ENCODE results near the gene ATF4. TPM values are rescaled to one million over a fixed set of nuclear protein-coding genes. Genes with fewer than 3 reads are reported as not detected.

Gene ATF4
- total RNA-seq, 2 experiments from 2014 or later = 518 to 536 TPM

DNA sequence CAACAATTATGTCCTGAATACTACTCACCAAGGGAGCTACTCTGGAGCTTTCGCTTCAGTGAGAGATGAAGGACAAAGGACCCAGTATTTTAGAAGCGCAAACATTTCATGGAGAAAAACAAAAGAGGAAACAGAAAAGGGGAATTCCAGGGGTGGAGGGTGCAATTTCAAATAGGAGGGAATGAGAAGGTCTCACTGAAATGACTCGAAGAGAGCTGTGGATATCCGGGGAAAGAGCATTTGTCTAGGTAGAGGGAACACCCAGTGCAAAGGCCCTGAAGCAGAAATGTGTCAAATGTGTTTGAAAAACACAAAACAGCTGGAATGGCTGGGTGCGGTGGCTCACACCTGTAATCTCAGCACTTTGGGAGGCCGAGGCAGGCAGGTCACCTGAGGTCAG is 9.8 kb downstream of the ATF4 start:
- ChIA-PET POLR2A (interaction anchor here (1.2 to 13.6 kb wide), 8 partner anchors 15 to 391 kb away, joined by 3 to 234 read pairs (median 8); partner anchors contain the start of genes ATF4, MIEF1 and RPL3), CTCF (interaction anchor here (0.8 to 11.1 kb wide), 13 partner anchors 10 to 513 kb away, joined by 3 to 323 read pairs (median 6); partner anchors contain the start of genes ATF4 and MIEF1)
- peaks cover 66% of the 10 kb centered on the region for H3K4me1 Mint-ChIP-seq (ENCODE audit: low read depth)
- no peak for DNase-seq
- H3K4me3 Mint-ChIP-seq = peak overlapping the region; percentile 69
- H3K27me3 Mint-ChIP-seq = no peaks in the 10 kb centered on the region
- TF ChIP-seq, protein P1, sequence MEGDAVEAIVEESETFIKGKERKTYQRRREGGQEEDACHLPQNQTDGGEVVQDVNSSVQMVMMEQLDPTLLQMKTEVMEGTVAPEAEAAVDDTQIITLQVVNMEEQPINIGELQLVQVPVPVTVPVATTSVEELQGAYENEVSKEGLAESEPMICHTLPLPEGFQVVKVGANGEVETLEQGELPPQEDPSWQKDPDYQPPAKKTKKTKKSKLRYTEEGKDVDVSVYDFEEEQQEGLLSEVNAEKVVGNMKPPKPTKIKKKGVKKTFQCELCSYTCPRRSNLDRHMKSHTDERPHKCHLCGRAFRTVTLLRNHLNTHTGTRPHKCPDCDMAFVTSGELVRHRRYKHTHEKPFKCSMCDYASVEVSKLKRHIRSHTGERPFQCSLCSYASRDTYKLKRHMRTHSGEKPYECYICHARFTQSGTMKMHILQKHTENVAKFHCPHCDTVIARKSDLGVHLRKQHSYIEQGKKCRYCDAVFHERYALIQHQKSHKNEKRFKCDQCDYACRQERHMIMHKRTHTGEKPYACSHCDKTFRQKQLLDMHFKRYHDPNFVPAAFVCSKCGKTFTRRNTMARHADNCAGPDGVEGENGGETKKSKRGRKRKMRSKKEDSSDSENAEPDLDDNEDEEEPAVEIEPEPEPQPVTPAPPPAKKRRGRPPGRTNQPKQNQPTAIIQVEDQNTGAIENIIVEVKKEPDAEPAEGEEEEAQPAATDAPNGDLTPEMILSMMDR (IDR thresholded peaks at IDR 0.05) = no peak
- H3K27ac Mint-ChIP-seq = peak overlapping the region; percentile 55
- no peak for ATAC-seq
- intact Hi-C loops (cut with micrococcal nuclease) = loop anchor here (5.0 kb wide), 2 partner anchors 33 to 382 kb away; no protein-coding TSS in a partner anchor
- peaks cover 46% of the 10 kb centered on the region for H3K36me3 Mint-ChIP-seq (ENCODE audit: low read depth)
- no peaks in the 10 kb centered on the region for H3K9me3 Mint-ChIP-seq

DNA sequence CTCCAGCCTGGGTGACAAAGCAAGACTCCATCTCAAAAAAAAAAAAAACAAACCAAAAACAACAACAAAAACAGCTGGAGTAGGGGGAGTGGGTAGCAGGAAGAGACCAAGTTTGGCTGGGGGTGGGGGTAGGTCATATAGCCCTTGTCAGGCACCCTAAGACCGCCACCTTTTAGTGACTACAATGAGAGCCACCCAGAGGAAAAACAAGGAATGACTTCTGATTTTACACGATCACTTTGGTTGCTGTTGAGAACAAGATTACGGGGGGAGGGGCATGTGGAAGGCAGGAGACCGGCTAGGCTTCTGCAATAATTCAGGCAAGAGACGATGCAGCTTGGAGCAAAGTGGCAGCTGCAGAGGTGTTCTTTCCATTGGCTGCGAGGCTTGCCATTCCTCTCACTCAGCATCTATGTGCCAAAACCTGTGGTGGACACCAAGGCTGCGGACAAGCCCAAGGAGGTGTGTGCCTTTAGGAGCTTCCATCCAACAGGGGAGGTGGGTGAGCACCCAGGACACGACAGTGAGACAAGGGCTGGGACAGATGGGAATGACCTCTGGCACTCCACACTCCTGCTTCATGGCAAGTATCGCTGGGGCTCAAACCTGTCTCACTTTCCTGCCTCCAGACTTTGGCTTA is 10.4 kb downstream of the ATF4 start:
- Mint-ChIP-seq H3K27me3 (no peaks in the 10 kb centered on the region), H3K9me3 (no peaks in the 10 kb centered on the region), H3K27ac (peak overlapping the region; percentile 55), H3K36me3 (ENCODE audit: low read depth) (peaks cover 42% of the 10 kb centered on the region), H3K4me3 (peak overlapping the region; percentile 86), H3K4me1 (ENCODE audit: low read depth) (peaks cover 60% of the 10 kb centered on the region)
- ATAC-seq (no peak), DNase-seq (peak; percentile 48)
- ChIA-PET POLR2A (interaction anchor here (0.7 to 13.6 kb wide), 8 partner anchors 16 to 309 kb away, joined by 3 to 234 read pairs (median 8); partner anchors contain the start of genes ATF4, MIEF1 and RPL3), CTCF (interaction anchor here (0.8 to 11.1 kb wide), 11 partner anchors 8 to 509 kb away, joined by 3 to 323 read pairs (median 6); partner anchors contain the start of genes ATF4 and MIEF1)
- TF ChIP-seq, protein P1 (IDR thresholded peaks at IDR 0.05) = peak; percentile 23
- intact Hi-C loops (cut with micrococcal nuclease) = loop anchor here (5.0 kb wide), 2 partner anchors 34 to 381 kb away; no protein-coding TSS in a partner anchor

DNA sequence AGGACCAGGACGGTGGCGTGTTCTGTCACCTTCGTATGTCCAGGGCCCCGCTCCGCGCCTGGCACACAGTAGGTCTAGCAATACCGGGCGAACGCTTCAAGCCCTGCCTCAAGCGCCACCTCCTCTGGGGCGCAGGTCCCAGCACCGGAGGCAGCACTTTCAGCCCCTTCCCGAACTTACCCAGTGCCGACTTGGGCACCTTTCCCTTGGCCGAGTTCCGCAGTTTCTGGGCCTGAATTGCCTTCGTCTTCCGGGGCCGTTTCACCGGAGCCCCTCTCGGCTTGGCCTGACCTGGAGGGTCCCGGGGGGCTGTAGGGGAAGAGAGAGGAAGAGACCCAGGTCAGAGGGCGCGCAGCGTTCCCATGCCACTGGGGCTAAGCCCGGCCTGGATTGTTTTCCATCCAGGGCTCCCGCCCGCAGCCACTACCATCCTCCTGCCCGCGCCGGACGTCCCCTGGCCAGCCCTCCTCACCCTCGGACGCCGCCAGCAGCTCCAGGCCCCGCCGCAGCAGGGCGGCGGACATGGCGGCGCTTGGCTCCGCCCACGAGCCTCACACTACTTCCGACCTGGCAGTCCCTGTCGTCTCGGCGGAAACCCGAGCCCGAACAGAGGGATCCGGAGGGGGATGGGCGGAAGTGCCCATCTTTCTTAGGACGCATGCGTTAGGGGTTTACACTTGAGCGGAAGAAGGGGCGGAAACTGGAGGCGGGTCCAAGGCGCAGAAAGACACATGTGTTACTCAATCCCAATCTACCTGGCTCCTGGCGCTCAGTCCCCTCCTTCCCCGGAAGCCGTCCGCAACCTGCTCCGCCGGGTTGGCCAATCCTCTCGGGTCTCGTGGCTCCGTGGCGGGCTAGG is 12.1 kb downstream of the ATF4 start, which contains the start of gene RPS19BP1:
TSS of gene RPS19BP1 (minus strand) at position 534 of the 859 bp plus-strand sequence. CDS start at position 524, 10 bp downstream.
- ChIA-PET POLR2A (interaction anchor here (0.6 to 13.6 kb wide), 6 partner anchors 18 to 826 kb away, joined by 3 to 234 read pairs (median 3); partner anchors contain the start of gene ATF4), CTCF (interaction anchor here (1.3 to 11.1 kb wide), 3 partner anchors 10 to 36 kb away, joined by 6 to 323 read pairs (median 9); partner anchors contain the start of gene MIEF1)
- H3K9me3 Mint-ChIP-seq = no peaks in the 10 kb centered on the region
- peaks cover 37% of the 10 kb centered on the region for H3K36me3 Mint-ChIP-seq (ENCODE audit: low read depth)
- TF ChIP-seq, protein P1 (IDR thresholded peaks at IDR 0.05) = no peak
- intact Hi-C loops (cut with micrococcal nuclease) = loop anchor here (5.0 kb wide), 2 partner anchors 35 to 380 kb away; no protein-coding TSS in a partner anchor
- DNase-seq = peak; percentile 100
- peak within 1 kb of the TSS; percentile 93 for H3K27ac Mint-ChIP-seq
- H3K27me3 Mint-ChIP-seq = no peaks in the 10 kb centered on the region
- peak within 1 kb of the TSS; percentile 86 for H3K4me3 Mint-ChIP-seq
- peak; percentile 90 for ATAC-seq
- peaks cover 49% of the 10 kb centered on the region for H3K4me1 Mint-ChIP-seq (ENCODE audit: low read depth)

DNA sequence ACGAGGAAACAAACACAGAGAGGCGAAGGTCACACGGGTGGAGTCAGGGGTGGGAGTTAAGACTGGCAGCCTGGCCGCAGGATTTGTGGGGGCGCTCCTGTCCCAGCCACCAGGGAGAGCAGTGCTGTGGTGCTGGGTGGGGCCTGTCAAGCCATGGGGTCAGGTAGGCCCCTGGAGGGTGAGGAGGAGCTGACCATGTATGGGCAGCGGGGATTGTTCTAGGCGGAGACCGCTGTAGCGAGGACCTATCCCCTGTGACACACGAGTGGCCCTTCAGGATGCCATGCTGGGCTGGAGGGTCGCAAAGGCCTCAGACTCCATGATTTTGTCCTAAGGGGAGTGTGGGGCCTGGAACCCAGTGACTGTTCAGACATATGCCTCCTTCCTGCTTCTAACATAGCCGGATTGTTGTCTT is 13.7 kb downstream of the ATF4 start:
- H3K4me3 Mint-ChIP-seq = no peak overlapping the region
- ATAC-seq (no peak), DNase-seq (peak; percentile 11)
- peaks cover 34% of the 10 kb centered on the region for H3K4me1 Mint-ChIP-seq (ENCODE audit: low read depth)
- POLR2A ChIA-PET = interaction anchor here (0.9 to 2.0 kb wide), 7 partner anchors 11 to 510 kb away, joined by 3 to 12 read pairs (median 4); partner anchors contain the start of genes ATF4 and RPL3
- intact Hi-C loops (cut with micrococcal nuclease) = loop anchor here (5.0 kb wide), 2 partner anchors 37 to 378 kb away; no protein-coding TSS in a partner anchor
- TF ChIP-seq, protein P1 (IDR thresholded peaks at IDR 0.05) = no peak
- H3K9me3 Mint-ChIP-seq = no peaks in the 10 kb centered on the region
- H3K36me3 Mint-ChIP-seq (ENCODE audit: low read depth) = peaks cover 26% of the 10 kb centered on the region
- CTCF ChIA-PET = interaction anchor here (0.7 to 6.3 kb wide), 53 partner anchors 11 to 814 kb away, joined by 3 to 94 read pairs (median 4); partner anchors contain the start of gene MIEF1
- no peak overlapping the region for H3K27ac Mint-ChIP-seq
- no peaks in the 10 kb centered on the region for H3K27me3 Mint-ChIP-seq
